Calu3 (cell line): ENCODE data around the gene XPR1. TPM values are rescaled to one million over a fixed set of nuclear protein-coding genes. Genes with fewer than 3 reads are reported as not detected.

Experiments used
- BruUV-seq: library from RNA; stranded (reverse); fragments of 400-500 nt; replicated peaks from 2 replicates; lab custom pipeline; 2021; lab: Mats Ljungman, UMichigan
- CTCF ChIA-PET: fragments of 300-600 bp; sonication (Branson Sonifier 250); formaldehyde crosslinking; loops from one replicate; lab custom pipeline; 2022; ENCODE audit warnings: antibody characterized with exemption; lab: Charles Lee
- DNase-seq: peaks from one replicate; pipeline ENCODE4 v3.0.0; 2022
- H3K27ac Mint-ChIP-seq: one replicate; pipeline ENCODE4 v1.8.0; 2022; ENCODE audit warnings: mixed read lengths; ENCODE audit not compliant: unreplicated experiment
- H3K27me3 Mint-ChIP-seq: one replicate; pipeline ENCODE4 v1.8.0; 2022; ENCODE audit warnings: mixed read lengths; ENCODE audit not compliant: unreplicated experiment
- H3K36me3 Mint-ChIP-seq: one replicate; pipeline ENCODE4 v1.8.0; 2022; ENCODE audit warnings: mild to moderate bottlenecking, moderate library complexity, mixed read lengths; ENCODE audit not compliant: insufficient read depth, unreplicated experiment
- H3K4me1 Mint-ChIP-seq: one replicate; pipeline ENCODE4 v1.8.0; 2022; ENCODE audit warnings: mild to moderate bottlenecking, low read depth, mixed read lengths; ENCODE audit not compliant: unreplicated experiment
- H3K4me3 Mint-ChIP-seq: one replicate; pipeline ENCODE4 v1.8.0; 2022; ENCODE audit warnings: mild to moderate bottlenecking, low read depth, moderate library complexity, mixed read lengths; ENCODE audit not compliant: unreplicated experiment
- H3K9me3 Mint-ChIP-seq: one replicate; pipeline ENCODE4 v1.8.0; 2022; ENCODE audit warnings: low read depth, mixed read lengths; ENCODE audit not compliant: unreplicated experiment
- CTCF ChIP-seq: fragments of 200-600 bp; IDR thresholded peaks from one replicate; pipeline ENCODE4 v1.8.0; 2022; ENCODE audit warnings: antibody characterized with exemption; ENCODE audit not compliant: unreplicated experiment
- intact Hi-C: fragments of 100-400 bp; cut with micrococcal nuclease; formaldehyde crosslinking; loops from one replicate; pipeline ENCODE4 v1.10.0; 2022; ENCODE audit not compliant: unreplicated experiment
- total RNA-seq: library from RNA; stranded (reverse); gene quantifications from 2 replicates; pipeline ENCODE4 v1.2.3, GENCODE V29; 2022

XPR1 gene
- total RNA-seq, 1 experiment from 2014 or later, result 44.5 TPM

DNA sequence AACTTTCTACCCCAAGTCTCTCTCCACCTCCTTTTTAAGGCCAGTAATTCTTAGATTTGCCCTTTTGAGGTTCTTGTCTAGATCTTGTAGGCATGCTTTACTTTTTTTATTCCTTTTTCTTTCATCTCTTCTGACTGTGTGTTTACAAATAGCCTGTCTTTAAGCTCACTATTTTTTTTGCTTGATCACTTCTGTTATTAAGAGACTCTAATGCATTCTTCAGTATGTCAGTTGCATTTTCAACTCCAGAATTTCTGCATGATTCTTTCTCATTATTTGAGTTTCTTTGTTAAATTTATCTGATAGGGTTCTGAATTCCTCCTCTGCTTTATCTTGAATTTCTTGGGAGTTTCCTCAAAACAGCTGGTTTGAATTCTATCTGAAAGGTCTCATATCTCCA, 30.9 kb downstream of the XPR1 start:
- no peak for DNase-seq
- Mint-ChIP-seq H3K36me3 (no peaks in the 10 kb centered on the region), H3K9me3 (peaks cover 19% of the 10 kb centered on the region), H3K4me1 (no peaks in the 10 kb centered on the region), H3K4me3 (no peak overlapping the region), H3K27ac (no peak overlapping the region), H3K27me3 (no peaks in the 10 kb centered on the region)
- no peak for TF ChIP-seq CTCF
- CTCF ChIA-PET, result interaction anchor here (0.7 kb wide), 1 partner anchor 631 kb away, joined by 3 read pairs; no protein-coding TSS in a partner anchor
- BruUV-seq, result no TSS peak
- intact Hi-C loops, result no loop called here

DNA sequence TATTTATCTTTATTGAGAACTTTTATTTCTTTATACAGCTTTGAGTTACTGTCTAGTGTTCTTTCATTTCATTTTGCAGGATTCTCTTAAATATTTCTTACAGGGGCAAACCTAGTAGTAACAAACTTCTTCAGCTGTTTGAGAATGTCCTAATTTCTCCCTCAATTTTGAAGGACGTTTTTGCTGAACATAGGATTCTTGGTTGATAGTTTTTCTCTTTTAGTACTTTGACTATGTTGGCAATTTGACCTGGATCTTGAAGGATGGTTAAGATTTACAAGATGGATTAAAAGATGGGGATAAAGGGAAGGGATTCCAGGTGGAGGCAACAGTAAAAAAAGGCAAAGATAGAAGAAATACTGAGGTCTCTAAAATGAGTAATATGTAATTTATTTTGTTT, 38.9 kb downstream of the XPR1 start:
- no peaks in the 10 kb centered on the region for H3K4me1 Mint-ChIP-seq
- H3K4me3 Mint-ChIP-seq, result no peak overlapping the region
- intact Hi-C loops, result no loop called here
- TF ChIP-seq CTCF, result no peak
- H3K27me3 Mint-ChIP-seq, result no peaks in the 10 kb centered on the region
- peaks cover 10% of the 10 kb centered on the region for H3K9me3 Mint-ChIP-seq
- no peaks in the 10 kb centered on the region for H3K36me3 Mint-ChIP-seq
- DNase-seq, result no peak
- H3K27ac Mint-ChIP-seq, result no peak overlapping the region
- no TSS peak for BruUV-seq
- CTCF ChIA-PET, result no interaction called here

- intact Hi-C loops, result no loop called here
- H3K4me1 Mint-ChIP-seq, result peaks cover 4% of the 10 kb centered on the region
- BruUV-seq, result no TSS peak
- TF ChIP-seq CTCF, result no peak
- DNase-seq, result no peak
- peaks cover 8% of the 10 kb centered on the region for H3K9me3 Mint-ChIP-seq
- H3K36me3 Mint-ChIP-seq, result no peaks in the 10 kb centered on the region
- H3K4me3 Mint-ChIP-seq, result no peak overlapping the region
- H3K27ac Mint-ChIP-seq, result no peak overlapping the region
- no peaks in the 10 kb centered on the region for H3K27me3 Mint-ChIP-seq
- CTCF ChIA-PET, result no interaction called here
Observed at GRCh38 chr1:180672105-180672504, 40.3 kb downstream of the XPR1 start.

DNA sequence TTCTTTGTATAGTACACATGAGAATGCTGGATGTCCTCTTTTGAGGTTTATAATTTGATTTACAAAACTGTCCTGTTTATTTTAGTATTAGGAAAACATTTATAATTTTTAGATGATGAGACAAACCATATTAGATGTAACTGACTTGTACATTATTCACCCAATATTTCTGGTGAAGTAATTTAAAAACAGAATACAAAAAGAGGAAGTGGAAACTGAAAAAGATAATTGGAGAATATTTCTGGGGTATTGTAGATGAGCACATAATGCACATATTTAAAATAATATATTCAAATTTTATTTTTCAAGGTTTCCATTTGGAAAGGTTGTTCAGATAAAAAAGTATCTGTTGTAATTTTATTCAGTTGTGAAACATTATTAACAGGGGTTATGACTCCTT, 40.7 kb downstream of the XPR1 start:
- H3K36me3 Mint-ChIP-seq, result no peaks in the 10 kb centered on the region
- TF ChIP-seq CTCF, result no peak

More for the DNA sequence above, 40.7 kb downstream of the XPR1 start:
- H3K27me3 Mint-ChIP-seq, result no peaks in the 10 kb centered on the region
- BruUV-seq, result no TSS peak
- peaks cover 8% of the 10 kb centered on the region for H3K9me3 Mint-ChIP-seq
- H3K4me3 Mint-ChIP-seq, result no peak overlapping the region
- intact Hi-C loops, result no loop called here
- CTCF ChIA-PET, result no interaction called here
- H3K27ac Mint-ChIP-seq, result no peak overlapping the region
- DNase-seq, result no peak
- peaks cover 8% of the 10 kb centered on the region for H3K4me1 Mint-ChIP-seq
